Activated T-cell treated with anti-CD3 and anti-CD28 coated beads, Interleukin-2, amount 50 U/mL, for 1 hour (primary cell): ENCODE results near the gene PCCA.
"Not testable (repeated sequence)": the region's sequence is repeated elsewhere in the genome, so short reads cannot be mapped to it uniquely, and the experiment has no call there.

Source experiments
- DNase-seq: peaks from one replicate; pipeline ENCODE4 v3.0.0-alpha.2; 2020

PCCA gene

GRCh38 chr13:100314132-100314910 is 225.4 kb downstream of the PCCA start:
- DNase-seq = no peak

GRCh38 chr13:100315522-100315921 is 226.6 kb downstream of the PCCA start:
- no peak for DNase-seq

- DNase-seq = not testable (repeated sequence)
Observed at GRCh38 chr13:100318473-100318872, 229.6 kb downstream of the PCCA start.

- DNase-seq = no peak
Observed at GRCh38 chr13:100323937-100324336, 235.0 kb downstream of the PCCA start.

GRCh38 chr13:100330662-100331061 is 241.8 kb downstream of the PCCA start:
- DNase-seq = no peak

GRCh38 chr13:100333141-100333540 is 244.2 kb downstream of the PCCA start:
- no peak for DNase-seq

- no peak for DNase-seq
Observed at GRCh38 chr13:100334214-100334613, 245.3 kb downstream of the PCCA start.

- DNase-seq = no peak
Observed at GRCh38 chr13:100336795-100337516, 248.1 kb downstream of the PCCA start.

- no peak for DNase-seq
Observed at GRCh38 chr13:100338275-100338674, 249.4 kb downstream of the PCCA start.

- no peak for DNase-seq
Observed at GRCh38 chr13:100339411-100339940, 250.6 kb downstream of the PCCA start.

- no peak for DNase-seq
Observed at GRCh38 chr13:100340865-100341264, 252.0 kb downstream of the PCCA start.

GRCh38 chr13:100341327-100341726 is 252.4 kb downstream of the PCCA start:
- no peak for DNase-seq

GRCh38 chr13:100344544-100344943 is 255.7 kb downstream of the PCCA start:
- DNase-seq = no peak

- no peak for DNase-seq
Observed at GRCh38 chr13:100347968-100348367, 259.1 kb downstream of the PCCA start.

GRCh38 chr13:100349594-100349993 is 260.7 kb downstream of the PCCA start:
- DNase-seq = no peak

GRCh38 chr13:100350601-100351000 is 261.7 kb downstream of the PCCA start:
- no peak for DNase-seq

GRCh38 chr13:100356426-100356825 is 267.5 kb downstream of the PCCA start:
- DNase-seq = no peak

- DNase-seq = no peak
Observed at GRCh38 chr13:100356889-100357288, 268.0 kb downstream of the PCCA start.

GRCh38 chr13:100357764-100358163 is 268.9 kb downstream of the PCCA start:
- DNase-seq = no peak

GRCh38 chr13:100361504-100361903 is 272.6 kb downstream of the PCCA start:
- DNase-seq = no peak

GRCh38 chr13:100362371-100362770 is 273.5 kb downstream of the PCCA start:
- no peak for DNase-seq

GRCh38 chr13:100362781-100363180 is 273.9 kb downstream of the PCCA start:
- no peak for DNase-seq

GRCh38 chr13:100363285-100363711 is 274.4 kb downstream of the PCCA start:
- no peak for DNase-seq

- no peak for DNase-seq
Observed at GRCh38 chr13:100363874-100364273, 275.0 kb downstream of the PCCA start.
